A673 (cell line): ENCODE measurements around the gene ZNF865.

ENCODE experiments used
- EZH2 ChIP-seq: fragments of 200-600 bp; sonication (generic); IDR thresholded peaks from 2 replicates; pipeline ENCODE4 v1.6.1; 2017; ENCODE audit warnings: borderline replicate concordance, low read depth, mild to moderate bottlenecking, mixed read lengths, antibody characterized with exemption, low read length; ENCODE audit not compliant: poor library complexity, severe bottlenecking
- TF ChIP-seq, protein P1 (sequence below): fragments of 300-800, 200-600 bp; sonication (generic); conservative IDR thresholded peaks from 2 replicates; pipeline ENCODE4 v1.5.1; 2017; ENCODE audit warnings: low read depth, mild to moderate bottlenecking, antibody characterized with exemption, low read length, moderate library complexity, mixed read lengths

DNA sequence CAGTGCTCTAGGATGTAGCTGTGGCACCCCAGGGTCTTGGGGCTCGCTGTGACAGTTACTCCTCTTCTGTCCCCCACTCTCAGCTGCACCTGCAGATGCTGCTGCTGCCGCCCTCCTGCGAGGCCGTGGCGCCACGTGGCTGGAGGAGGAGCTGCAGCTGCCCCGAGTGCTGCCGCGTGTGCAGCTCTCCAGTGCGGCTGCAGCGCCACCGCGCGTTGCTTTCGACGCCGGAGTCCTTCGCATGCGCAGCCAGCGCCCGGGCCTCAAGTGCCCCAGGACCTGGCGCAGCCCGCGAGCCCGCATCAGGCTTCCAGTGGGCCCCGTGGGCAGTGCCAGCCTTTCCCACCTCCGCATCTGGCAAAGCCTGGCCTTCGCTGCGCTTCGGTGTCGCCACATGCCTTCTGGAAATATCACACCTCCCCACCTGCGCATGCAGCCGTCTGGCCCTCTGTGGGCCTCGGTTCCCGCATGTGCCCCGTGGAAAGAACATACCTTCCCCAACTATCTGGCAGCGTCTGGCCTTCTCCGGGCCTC, 34.7 kb downstream of the ZNF865 start:
- TF ChIP-seq, protein P1, sequence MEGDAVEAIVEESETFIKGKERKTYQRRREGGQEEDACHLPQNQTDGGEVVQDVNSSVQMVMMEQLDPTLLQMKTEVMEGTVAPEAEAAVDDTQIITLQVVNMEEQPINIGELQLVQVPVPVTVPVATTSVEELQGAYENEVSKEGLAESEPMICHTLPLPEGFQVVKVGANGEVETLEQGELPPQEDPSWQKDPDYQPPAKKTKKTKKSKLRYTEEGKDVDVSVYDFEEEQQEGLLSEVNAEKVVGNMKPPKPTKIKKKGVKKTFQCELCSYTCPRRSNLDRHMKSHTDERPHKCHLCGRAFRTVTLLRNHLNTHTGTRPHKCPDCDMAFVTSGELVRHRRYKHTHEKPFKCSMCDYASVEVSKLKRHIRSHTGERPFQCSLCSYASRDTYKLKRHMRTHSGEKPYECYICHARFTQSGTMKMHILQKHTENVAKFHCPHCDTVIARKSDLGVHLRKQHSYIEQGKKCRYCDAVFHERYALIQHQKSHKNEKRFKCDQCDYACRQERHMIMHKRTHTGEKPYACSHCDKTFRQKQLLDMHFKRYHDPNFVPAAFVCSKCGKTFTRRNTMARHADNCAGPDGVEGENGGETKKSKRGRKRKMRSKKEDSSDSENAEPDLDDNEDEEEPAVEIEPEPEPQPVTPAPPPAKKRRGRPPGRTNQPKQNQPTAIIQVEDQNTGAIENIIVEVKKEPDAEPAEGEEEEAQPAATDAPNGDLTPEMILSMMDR = peak; percentile 58
- TF ChIP-seq EZH2 = no peak
